ENCODE data around the gene TXNDC2. TPM values are rescaled to one million over a fixed set of nuclear protein-coding genes. Genes with fewer than 3 reads are reported as not detected.

The TXNDC2 gene
- total and polyA plus RNA-seq, 2 of the 4 experiments (the other 2 are of a cell fraction): 0.18 TPM; not detected in 1

DNA sequence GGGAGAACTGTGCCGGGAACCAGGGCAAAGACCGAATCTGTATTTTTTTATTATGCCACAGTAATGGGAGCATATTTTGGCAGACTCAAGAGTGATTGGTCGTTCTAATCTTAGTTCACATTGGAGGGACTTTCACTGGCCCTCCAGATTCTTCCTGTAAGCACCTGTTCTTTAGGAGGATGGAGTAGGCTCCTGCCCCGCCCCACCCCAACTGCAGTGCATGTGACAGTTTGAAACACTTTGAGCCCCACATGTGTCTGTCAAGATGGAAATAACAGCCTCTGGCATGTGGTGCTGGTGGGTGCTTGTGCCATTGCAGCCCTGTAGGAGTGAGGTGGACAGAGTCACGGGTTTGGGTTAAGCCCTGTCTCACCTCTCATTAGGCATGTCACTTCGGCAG is 43.3 kb upstream of the TXNDC2 start:
- Histone ChIP-seq H3K4me1 (ENCODE audit: control insufficient read depth, insufficient read depth, low read length) (peaks cover 2% of the 10 kb centered on the region; the same call in 1 of the 2 replicates), H4K20me1 (ENCODE audit: insufficient read depth, low read length) (no peaks in the 10 kb centered on the region), H3K9me1 (ENCODE audit: insufficient read depth, low read length) (peaks cover 15% of the 10 kb centered on the region; the same call in 1 of the 2 replicates), H3K27ac (ENCODE audit: insufficient read depth, low read length) (no peak overlapping the region), H2BK15ac (ENCODE audit: low read depth, low read length) (no peak overlapping the region), H2AK5ac (ENCODE audit: low read depth, low read length) (no peak overlapping the region; the same call in 1 of the 2 replicates), H3K14ac (replicated peaks; ENCODE audit: low read depth, low read length) (no peak overlapping the region), H3K36me3 (ENCODE audit: control insufficient read depth, insufficient read depth, low read length) (no peaks in the 10 kb centered on the region), H4K91ac (ENCODE audit: insufficient read depth, low read depth, low read length) (no peak overlapping the region), H2AK9ac (replicated peaks; ENCODE audit: low read depth, low read length, poor library complexity) (no peak overlapping the region), H2BK120ac (ENCODE audit: low read depth, low read length) (no peak overlapping the region), H2AFZ (replicated peaks; ENCODE audit: low read length, poor library complexity) (no peak overlapping the region), H2BK20ac (ENCODE audit: low read depth, low read length) (no peak overlapping the region), H4K5ac (ENCODE audit: low read depth, low read length) (no peak overlapping the region), H3K4me3 (ENCODE audit: insufficient read depth, low read depth, low read length) (no peak overlapping the region), H3K56ac (ENCODE audit: extremely low read depth, insufficient read depth, low read length) (no peak overlapping the region), H3K9ac (ENCODE audit: low read depth, low read length) (no peak overlapping the region), H3K9me3 (ENCODE audit: control insufficient read depth, insufficient read depth, low read length) (no peaks in the 10 kb centered on the region), H3K23ac (ENCODE audit: low read depth, low read length) (no peak overlapping the region), H4K8ac (ENCODE audit: low read depth in 2 of 2, low read length in 2 of 2) (no peak overlapping the region), H3K4me2 (ENCODE audit: low read depth, low read length) (no peak overlapping the region), H3K18ac (ENCODE audit: low read depth, low read length) (no peak overlapping the region), H2BK5ac (ENCODE audit: low read depth, low read length, poor library complexity, severe bottlenecking) (no peak overlapping the region), H3K27me3 (ENCODE audit: control insufficient read depth, insufficient read depth, low read length) (no peaks in the 10 kb centered on the region), H3K4ac (ENCODE audit: low read depth, low read length) (no peak overlapping the region), H3K79me1 (ENCODE audit: low read depth in 1 of 2, low read length in 2 of 2) (peaks cover 3 to 13% of the 10 kb centered on the region in 2 experiments; a peak in 3 of 4 replicates)
- intact Hi-C loops (cut with micrococcal nuclease) (no loop called here), in situ Hi-C loops (cut with MboI; ENCODE audit: low sequenced_read_pairs) (no loop called here), dilution Hi-C loops (cut with HindIII; ENCODE audit: low sequenced_read_pairs, unreplicated experiment) (no loop called here)
- no peak for TF ChIP-seq CEBPB (IDR thresholded peaks at IDR 0.05; ENCODE audit: low read depth, low read length)
- TF ChIP-seq, protein P1, sequence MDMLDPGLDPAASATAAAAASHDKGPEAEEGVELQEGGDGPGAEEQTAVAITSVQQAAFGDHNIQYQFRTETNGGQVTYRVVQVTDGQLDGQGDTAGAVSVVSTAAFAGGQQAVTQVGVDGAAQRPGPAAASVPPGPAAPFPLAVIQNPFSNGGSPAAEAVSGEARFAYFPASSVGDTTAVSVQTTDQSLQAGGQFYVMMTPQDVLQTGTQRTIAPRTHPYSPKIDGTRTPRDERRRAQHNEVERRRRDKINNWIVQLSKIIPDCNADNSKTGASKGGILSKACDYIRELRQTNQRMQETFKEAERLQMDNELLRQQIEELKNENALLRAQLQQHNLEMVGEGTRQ (IDR thresholded peaks at IDR 0.05; ENCODE audit: low read depth, low read length): no peak
- no peak for TF ChIP-seq RAD21 (IDR thresholded peaks at IDR 0.05; ENCODE audit: low read length)
- TF ChIP-seq BHLHE40 (IDR thresholded peaks at IDR 0.05; ENCODE audit: low read depth, low read length): no peak
- TF ChIP-seq SMC3 (IDR thresholded peaks at IDR 0.05; ENCODE audit: low read depth, low read length): no peak
- TF ChIP-seq POLR2A (IDR thresholded peaks at IDR 0.05; ENCODE audit: low read depth, low read length): no peak
- CTCF ChIA-PET: no interaction called here
- no TSS peak for BruUV-seq (replicated peaks)
- 100% methylated on average over 1 of the region's 6 CpGs; no CpG with 5 or more reads in 1 of the 2 experiments for WGBS, 2 experiments (ENCODE audit: extremely low coverage in 2 of 2, insufficient read length in 1 of 2)
- POLR2A ChIA-PET (ENCODE audit: unreplicated experiment): no interaction called here
- no peak for ATAC-seq (ENCODE audit: low read depth)
- no peak for DNase-seq
